GM19372 (cell line): Measurements from ENCODE around the gene MFAP3L.

ENCODE experiments used
- ATAC-seq: cut with Tn5 transposase; IDR thresholded peaks from one replicate; pipeline ENCODE4 v1.9.1; 2021; ENCODE audit warnings: mild to moderate bottlenecking, low read depth, moderate library complexity; ENCODE audit not compliant: unreplicated experiment

The MFAP3L gene

GRCh38 chr4:169996379-169997240, 29.6 kb downstream of the MFAP3L start:
- ATAC-seq: no peak

- no peak for ATAC-seq
These were observed 32.7 kb downstream of the MFAP3L start for GRCh38 chr4:169993531-169993930.

- no peak for ATAC-seq
These were observed 37.9 kb downstream of the MFAP3L start for GRCh38 chr4:169988252-169988651.

GRCh38 chr4:169987327-169988228, 38.6 kb downstream of the MFAP3L start:
- no peak for ATAC-seq

- ATAC-seq: no peak
These were observed 39.8 kb downstream of the MFAP3L start for GRCh38 chr4:169986369-169986768.

GRCh38 chr4:169985881-169986280, 40.3 kb downstream of the MFAP3L start:
- ATAC-seq: no peak

- ATAC-seq: no peak
These were observed 41.5 kb downstream of the MFAP3L start for GRCh38 chr4:169984745-169985144.

GRCh38 chr4:169984173-169984572, 42.0 kb downstream of the MFAP3L start:
- ATAC-seq: no peak

GRCh38 chr4:169976951-169977350, 49.2 kb downstream of the MFAP3L start:
- no peak for ATAC-seq

GRCh38 chr4:169975838-169976796, 50.1 kb downstream of the MFAP3L start:
- ATAC-seq: no peak

- no peak for ATAC-seq
These were observed 50.9 kb downstream of the MFAP3L start for GRCh38 chr4:169975131-169975837.

GRCh38 chr4:169971456-169972015, 54.7 kb downstream of the MFAP3L start:
- ATAC-seq: no peak

- no peak for ATAC-seq
These were observed 57.2 kb downstream of the MFAP3L start for GRCh38 chr4:169968999-169969398.

- ATAC-seq: no peak
These were observed 62.2 kb downstream of the MFAP3L start for GRCh38 chr4:169963998-169964397.

GRCh38 chr4:169959254-169959653, 66.9 kb downstream of the MFAP3L start:
- ATAC-seq: no peak

- ATAC-seq: no peak
These were observed 67.6 kb downstream of the MFAP3L start for GRCh38 chr4:169958629-169959028.

GRCh38 chr4:169957785-169958184, 68.4 kb downstream of the MFAP3L start:
- ATAC-seq: no peak

GRCh38 chr4:169956091-169956843, 69.9 kb downstream of the MFAP3L start:
- no peak for ATAC-seq

GRCh38 chr4:169955521-169955920, 70.7 kb downstream of the MFAP3L start:
- no peak for ATAC-seq
